A549 (cell line): ENCODE measurements around the gene CSMD2. TPM values are rescaled to one million over a fixed set of nuclear protein-coding genes. Genes with fewer than 3 reads are reported as not detected.

Source experiments
- ATAC-seq, 2 experiments: fragments of 200-7000 bp in 1 of 2; fragments of >200 bp in 1 of 2; cut with Nextera tagmentation in 1 of 2; cut with Tn5 transposase in 1 of 2; 3 replicates each; pipeline versions ENCODE4 v1.8.0 to v1.9.1; 2018 to 2020; ENCODE audit warnings: mild to moderate bottlenecking in 1 of 2, moderate library complexity in 1 of 2
- CTCF ChIA-PET: fragments of 300-600 bp; sonication (Branson Sonifier 250); formaldehyde crosslinking; extraction: SDS; loops from one replicate; lab custom pipeline; 2021; ENCODE audit warnings: antibody characterized with exemption, inconsistent platforms; lab: Yijun Ruan, JAX
- POLR2A ChIA-PET: fragments of 350-600 bp; formaldehyde crosslinking; extraction: SDS; loops from one replicate; lab custom pipeline; 2021; ENCODE audit warnings: antibody characterized with exemption, inconsistent platforms; lab: Yijun Ruan, JAX
- DNase-seq, 2 experiments: peaks; one replicate each; pipeline versions ENCODE4 v3.0.0 to v3.0.0-alpha.2; 2011 to 2016; ENCODE audit warnings: low read depth in 1 of 2, low spot score in 1 of 2
- FAIRE-seq: peaks from 2 replicates; lab custom pipeline; 2011; peaks lifted over from hg19 to GRCh38; lab: Jason Lieb, UNC
- H3K27ac ChIP-seq, 2 experiments: fragments of >200 bp; sonication (Bioruptor Twin); formaldehyde crosslinking; 3 replicates each; pipeline ENCODE4 v1.5.1; 2016 to 2017
- H3K4me1 ChIP-seq: fragments of >200 bp; sonication (Bioruptor Twin); formaldehyde crosslinking; 3 replicates; pipeline ENCODE4 v1.6.1; 2016
- H3K4me2 ChIP-seq: fragments of >200 bp; sonication (Bioruptor Twin); formaldehyde crosslinking; 3 replicates; pipeline ENCODE4 v1.6.1; 2016
- H3K4me3 ChIP-seq: fragments of >200 bp; sonication (Bioruptor Twin); formaldehyde crosslinking; 3 replicates; pipeline ENCODE4 v1.5.1; 2016
- H3K9me3 ChIP-seq: fragments of >200 bp; sonication (Bioruptor Twin); formaldehyde crosslinking; 3 replicates; pipeline ENCODE4 v1.6.1; 2016
- ATOH8 ChIP-seq: fragments of 250-450 bp; sonication (Bioruptor Pico); IDR thresholded peaks from 2 replicates; pipeline ENCODE4 v1.5.0; 2020; ENCODE audit warnings: low read depth, mild to moderate bottlenecking, moderate library complexity
- CBX8 ChIP-seq: fragments of 200-600 bp; sonication (generic); IDR thresholded peaks from 2 replicates; pipeline ENCODE4 v1.6.1; 2016
- CEBPB ChIP-seq, 2 experiments: fragments of >200 bp in 1 of 2; sonication (Bioruptor Twin) in 1 of 2; formaldehyde crosslinking in 1 of 2; IDR thresholded peaks; 2 replicates each; pipeline ENCODE4 v1.6.1; 2012 to 2016
- CHD2 ChIP-seq: fragments of 150-350 bp; IDR thresholded peaks from 2 replicates; pipeline ENCODE4 v1.6.1; 2014; ENCODE audit warnings: low read length; ENCODE audit not compliant: partially characterized antibody
- CHD4 ChIP-seq: fragments of 200-600 bp; sonication (generic); IDR thresholded peaks from 2 replicates; pipeline ENCODE4 v1.6.1; 2016; ENCODE audit warnings: antibody characterized with exemption, mild to moderate bottlenecking, borderline replicate concordance
- ELK1 ChIP-seq: fragments of 150-350 bp; IDR thresholded peaks from 2 replicates; pipeline ENCODE4 v1.6.1; 2014; ENCODE audit warnings: low read depth, mild to moderate bottlenecking, low read length
- HDAC2 ChIP-seq: fragments of 200-600 bp; sonication (generic); IDR thresholded peaks from 2 replicates; pipeline ENCODE4 v1.6.1; 2016
- HMGXB4 ChIP-seq: fragments of 250-450 bp; sonication (Bioruptor Pico); IDR thresholded peaks from 2 replicates; pipeline ENCODE4 v1.5.0; 2021; ENCODE audit warnings: mild to moderate bottlenecking, moderate library complexity, borderline replicate concordance
- HOXB13 ChIP-seq: fragments of 250-450 bp; sonication (Bioruptor Pico); IDR thresholded peaks from 2 replicates; pipeline ENCODE4 v1.5.0; 2020; ENCODE audit warnings: low read depth, mild to moderate bottlenecking, moderate library complexity
- HOXB5 ChIP-seq: fragments of 250-450 bp; sonication (Bioruptor Pico); IDR thresholded peaks from 2 replicates; pipeline ENCODE4 v1.5.0; 2020; ENCODE audit warnings: mild to moderate bottlenecking, moderate library complexity
- JUN ChIP-seq, 2 experiments: fragments of >200 bp; sonication (Bioruptor Twin); formaldehyde crosslinking; IDR thresholded peaks; 2 replicates in 1 of 2; 3 replicates in 1 of 2; pipeline ENCODE4 v1.6.1; 2016 to 2017
- JUNB ChIP-seq: fragments of >200 bp; sonication (Bioruptor Twin); formaldehyde crosslinking; IDR thresholded peaks from 2 replicates; pipeline ENCODE4 v1.6.1; 2016
- MAFK ChIP-seq: fragments of 450-650 bp; IDR thresholded peaks from 2 replicates; pipeline ENCODE4 v1.6.1; 2014; ENCODE audit not compliant: partially characterized antibody
- NPAS2 ChIP-seq: fragments of 250-450 bp; sonication (Bioruptor Pico); IDR thresholded peaks from 2 replicates; pipeline ENCODE4 v1.8.0; 2022; ENCODE audit warnings: mild to moderate bottlenecking, moderate library complexity, borderline replicate concordance
- POLR2AphosphoS2 ChIP-seq: conservative IDR thresholded peaks from 2 replicates; pipeline ENCODE4 v1.6.1; 2012; ENCODE audit warnings: low read length, improper control_type of control experiment, inconsistent platforms
- REST ChIP-seq: fragments of 200-600 bp; sonication (generic); IDR thresholded peaks from 2 replicates; pipeline ENCODE4 v1.6.1; 2016; ENCODE audit warnings: antibody characterized with exemption, mild to moderate bottlenecking, moderate library complexity
- SMC3 ChIP-seq: fragments of >200 bp; sonication (Bioruptor Twin); formaldehyde crosslinking; IDR thresholded peaks from 3 replicates; pipeline ENCODE4 v1.6.1; 2018; ENCODE audit warnings: inconsistent platforms
- TP53 ChIP-seq: fragments of 250-450 bp; sonication (Bioruptor Pico); IDR thresholded peaks from 2 replicates; pipeline ENCODE4 v1.5.0; 2021; ENCODE audit warnings: mild to moderate bottlenecking, moderate library complexity
- ZNF302 ChIP-seq: fragments of 250-450 bp; sonication (Bioruptor Pico); IDR thresholded peaks from 2 replicates; pipeline ENCODE4 v1.9.0; 2021; ENCODE audit warnings: inconsistent platforms, mild to moderate bottlenecking, moderate library complexity
- WGBS: methylation state at CpG from one replicate; pipeline ENCODE4 v1.1.6; 2017; ENCODE audit errors: missing lambda C conversion rate; 5-methylcytosine and 5-hydroxymethylcytosine counted together
- polyA plus RNA-seq, 4 experiments: library from polyadenylated mRNA; depleted of rRNA in 3 of 4; stranded (reverse); fragments of >200 nt; fragmentation: RNase III in 1 of 4; extraction: RNeasy Plus Mini Kit Qiagen cat#74134 plus additional on column Dnase treatment in 1 of 4; gene quantifications; 2 replicates in 3 of 4; 3 replicates in 1 of 4; pipeline ENCODE4 v1.2.3, GENCODE V29; 2011 to 2017

CSMD2 gene
- polyA plus RNA-seq, 2 of the 4 experiments (the other 2 are of a cell fraction), result not detected

GRCh38 chr1:34176830-34177603 lies 12.0 kb upstream of the CSMD2 start, which contains the start of gene C1orf94:
Gene C1orf94, plus strand, starts transcription at chr1:34176907. Its CDS starts 883 bp downstream, at chr1:34177790.
- CTCF ChIA-PET, result interaction anchor here (0.6 to 2.2 kb wide), 3 partner anchors 14 to 45 kb away, joined by 3 to 6 read pairs (median 3); no protein-coding TSS in a partner anchor
- no peak for DNase-seq
- no peak within 1 kb of the TSS for H3K27ac ChIP-seq
- POLR2A ChIA-PET, result no interaction called here
- WGBS, result 24% methylated on average over 8 of the region's 58 CpGs
- TF ChIP-seq HDAC2 (no peak), JUN (IDR thresholded peaks at IDR 0.05) (no peak), HOXB5 (CRISPR knock-in tag) (no peak), CBX8 (no peak), ATOH8 (no peak), POLR2AphosphoS2 (no peak), ELK1 (no peak), JUNB (no peak), HOXB13 (CRISPR knock-in tag) (no peak), CEBPB (IDR thresholded peaks at IDR 0.05) (no peak), TP53 (CRISPR knock-in tag) (no peak), ZNF302 (no peak), CHD4 (no peak)
- TF ChIP-seq, all 56 proteins: peak for 0
- ATAC-seq (no peak), FAIRE-seq (no peak)
- H3K4me1 ChIP-seq, result no peaks in the 10 kb centered on the region
- H3K9me3 ChIP-seq, result no peaks in the 10 kb centered on the region
- H3K4me3 ChIP-seq, result no peak within 1 kb of the TSS
- no peak within 1 kb of the TSS for H3K4me2 ChIP-seq

- no peak for TF ChIP-seq HMGXB4 (CRISPR knock-in tag)
- TF ChIP-seq CHD4, result no peak
- no peak for TF ChIP-seq SMC3
- no peak for TF ChIP-seq CHD2
- no peak for TF ChIP-seq MAFK
- TF ChIP-seq REST, result no peak
- no peak for TF ChIP-seq HDAC2
- TF ChIP-seq NPAS2 (CRISPR knock-in tag), result no peak
- ATAC-seq (no peak), FAIRE-seq (no peak), DNase-seq (no peak)
- no peak overlapping the region for H3K4me3 ChIP-seq
- H3K9me3 ChIP-seq, result no peaks in the 10 kb centered on the region
- POLR2A ChIA-PET, result no interaction called here
- 6% methylated on average over 6 of the region's 6 CpGs for WGBS
- no peaks in the 10 kb centered on the region for H3K4me1 ChIP-seq
- H3K27ac ChIP-seq, result no peak overlapping the region
- CTCF ChIA-PET, result interaction anchor here (2.2 kb wide), 1 partner anchor 13 kb away, joined by 6 read pairs; no protein-coding TSS in a partner anchor
- no peak overlapping the region for H3K4me2 ChIP-seq
These were observed 10.7 kb upstream of the CSMD2 start for GRCh38 chr1:34175744-34176143.
